Measurements from ENCODE around the gene ROBO1. TPM values are rescaled to one million over a fixed set of nuclear protein-coding genes. Genes with fewer than 3 reads are reported as not detected.

Gene ROBO1
- total and polyA plus RNA-seq, 2 of the 13 experiments (the other 11 are each of a cell fraction or from before 2014, with no cell fraction given): 52.2 to 71.0 TPM

DNA sequence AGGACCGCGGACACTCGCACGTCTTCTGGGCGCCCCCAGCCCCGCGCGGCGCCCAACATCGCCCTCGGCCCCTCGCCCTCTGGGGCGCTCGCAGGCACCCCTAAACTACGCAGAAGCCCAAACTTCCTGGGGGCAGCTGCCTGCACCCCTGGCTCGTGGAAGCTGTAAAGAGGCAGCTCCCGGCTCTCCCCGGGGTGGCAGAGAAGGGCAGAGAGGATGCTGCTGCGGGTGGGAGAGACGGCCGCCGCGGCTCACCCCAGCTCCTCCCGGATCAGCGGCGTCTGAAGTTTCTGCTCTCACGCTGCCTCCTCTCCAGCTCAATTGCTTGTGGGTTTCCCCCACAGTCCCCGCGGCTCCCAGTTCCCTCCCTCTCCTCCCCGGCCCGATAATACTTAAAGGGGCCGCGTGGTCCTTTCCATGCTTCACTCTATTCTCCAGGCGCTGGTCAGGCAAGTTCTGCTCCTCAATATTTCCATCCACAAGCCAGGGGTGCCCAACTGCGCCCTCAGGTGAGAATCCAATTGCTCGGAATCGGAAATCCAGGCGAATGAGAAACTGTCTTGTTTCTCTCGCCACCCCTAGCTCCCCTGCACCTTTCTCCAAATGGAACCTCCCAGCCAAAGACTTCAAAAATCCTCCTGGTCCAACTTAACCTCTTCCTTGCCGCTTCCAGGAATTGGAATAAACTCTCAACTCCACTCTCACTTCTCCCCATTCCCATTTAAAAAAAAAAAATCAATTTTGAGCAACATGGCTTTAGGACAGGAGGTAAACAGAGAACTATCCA, 748.5 kb downstream of the ROBO1 start (continued):
- TF ChIP-seq, protein P1, sequence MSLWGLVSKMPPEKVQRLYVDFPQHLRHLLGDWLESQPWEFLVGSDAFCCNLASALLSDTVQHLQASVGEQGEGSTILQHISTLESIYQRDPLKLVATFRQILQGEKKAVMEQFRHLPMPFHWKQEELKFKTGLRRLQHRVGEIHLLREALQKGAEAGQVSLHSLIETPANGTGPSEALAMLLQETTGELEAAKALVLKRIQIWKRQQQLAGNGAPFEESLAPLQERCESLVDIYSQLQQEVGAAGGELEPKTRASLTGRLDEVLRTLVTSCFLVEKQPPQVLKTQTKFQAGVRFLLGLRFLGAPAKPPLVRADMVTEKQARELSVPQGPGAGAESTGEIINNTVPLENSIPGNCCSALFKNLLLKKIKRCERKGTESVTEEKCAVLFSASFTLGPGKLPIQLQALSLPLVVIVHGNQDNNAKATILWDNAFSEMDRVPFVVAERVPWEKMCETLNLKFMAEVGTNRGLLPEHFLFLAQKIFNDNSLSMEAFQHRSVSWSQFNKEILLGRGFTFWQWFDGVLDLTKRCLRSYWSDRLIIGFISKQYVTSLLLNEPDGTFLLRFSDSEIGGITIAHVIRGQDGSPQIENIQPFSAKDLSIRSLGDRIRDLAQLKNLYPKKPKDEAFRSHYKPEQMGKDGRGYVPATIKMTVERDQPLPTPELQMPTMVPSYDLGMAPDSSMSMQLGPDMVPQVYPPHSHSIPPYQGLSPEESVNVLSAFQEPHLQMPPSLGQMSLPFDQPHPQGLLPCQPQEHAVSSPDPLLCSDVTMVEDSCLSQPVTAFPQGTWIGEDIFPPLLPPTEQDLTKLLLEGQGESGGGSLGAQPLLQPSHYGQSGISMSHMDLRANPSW (CRISPR knock-in tag; IDR thresholded peaks at IDR 0.05; ENCODE audit: borderline replicate concordance): peak; percentile 48; the same call in 1 of the 2 replicates
- TF ChIP-seq ZBTB3 (CRISPR knock-in tag; IDR thresholded peaks at IDR 0.05; ENCODE audit: borderline replicate concordance, low read depth): no peak
- TF ChIP-seq ZNF431 (CRISPR knock-in tag; IDR thresholded peaks at IDR 0.05; ENCODE audit: borderline replicate concordance, low read depth): no peak
- 0 out of 2 replicates have a peak, but pooled peaks have one; percentile 52 for TF ChIP-seq SIX4 (CRISPR knock-in tag; IDR thresholded peaks at IDR 0.05)
- no peak for TF ChIP-seq ZNF468 (CRISPR knock-in tag; IDR thresholded peaks at IDR 0.05)
- no peak for TF ChIP-seq ZNF562 (CRISPR knock-in tag; IDR thresholded peaks at IDR 0.05; ENCODE audit: borderline replicate concordance)
- no peak for TF ChIP-seq ZNF224 (CRISPR knock-in tag; IDR thresholded peaks at IDR 0.05)
- TF ChIP-seq, protein P2, sequence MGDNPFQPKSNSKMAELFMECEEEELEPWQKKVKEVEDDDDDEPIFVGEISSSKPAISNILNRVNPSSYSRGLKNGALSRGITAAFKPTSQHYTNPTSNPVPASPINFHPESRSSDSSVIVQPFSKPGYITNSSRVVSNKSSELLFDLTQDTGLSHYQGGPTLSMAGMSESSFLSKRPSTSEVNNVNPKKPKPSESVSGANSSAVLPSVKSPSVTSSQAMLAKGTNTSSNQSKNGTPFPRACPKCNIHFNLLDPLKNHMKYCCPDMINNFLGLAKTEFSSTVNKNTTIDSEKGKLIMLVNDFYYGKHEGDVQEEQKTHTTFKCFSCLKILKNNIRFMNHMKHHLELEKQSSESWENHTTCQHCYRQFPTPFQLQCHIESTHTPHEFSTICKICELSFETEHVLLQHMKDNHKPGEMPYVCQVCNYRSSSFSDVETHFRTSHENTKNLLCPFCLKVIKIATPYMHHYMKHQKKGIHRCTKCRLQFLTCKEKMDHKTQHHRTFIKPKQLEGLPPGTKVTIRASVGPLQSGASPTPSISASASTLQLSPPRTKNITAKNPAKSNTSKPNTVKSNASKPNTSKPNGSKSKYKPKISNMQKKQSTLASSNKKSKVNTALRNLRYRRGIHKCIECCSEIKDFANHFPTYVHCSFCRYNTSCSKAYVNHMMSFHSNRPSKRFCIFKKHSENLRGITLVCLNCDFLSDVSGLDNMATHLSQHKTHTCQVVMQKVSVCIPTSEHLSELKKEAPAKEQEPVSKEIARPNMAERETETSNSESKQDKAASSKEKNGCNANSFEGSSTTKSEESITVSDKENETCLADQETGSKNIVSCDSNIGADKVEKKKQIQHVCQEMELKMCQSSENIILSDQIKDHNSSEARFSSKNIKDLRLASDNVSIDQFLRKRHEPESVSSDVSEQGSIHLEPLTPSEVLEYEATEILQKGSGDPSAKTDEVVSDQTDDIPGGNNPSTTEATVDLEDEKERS (CRISPR knock-in tag; IDR thresholded peaks at IDR 0.05): no peak
- no peak for TF ChIP-seq ZNF510 (CRISPR knock-in tag; IDR thresholded peaks at IDR 0.05; ENCODE audit: low read depth)
- no peak for TF ChIP-seq ZFP62 (CRISPR knock-in tag; IDR thresholded peaks at IDR 0.05)
- TF ChIP-seq, protein P3, sequence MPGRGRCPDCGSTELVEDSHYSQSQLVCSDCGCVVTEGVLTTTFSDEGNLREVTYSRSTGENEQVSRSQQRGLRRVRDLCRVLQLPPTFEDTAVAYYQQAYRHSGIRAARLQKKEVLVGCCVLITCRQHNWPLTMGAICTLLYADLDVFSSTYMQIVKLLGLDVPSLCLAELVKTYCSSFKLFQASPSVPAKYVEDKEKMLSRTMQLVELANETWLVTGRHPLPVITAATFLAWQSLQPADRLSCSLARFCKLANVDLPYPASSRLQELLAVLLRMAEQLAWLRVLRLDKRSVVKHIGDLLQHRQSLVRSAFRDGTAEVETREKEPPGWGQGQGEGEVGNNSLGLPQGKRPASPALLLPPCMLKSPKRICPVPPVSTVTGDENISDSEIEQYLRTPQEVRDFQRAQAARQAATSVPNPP (CRISPR knock-in tag; IDR thresholded peaks at IDR 0.05): no peak
- no peak for TF ChIP-seq RNF2 (conservative IDR thresholded peaks at IDR 0.05; ENCODE audit: low read depth)
- peak; percentile 50; the same call in 1 of the 2 replicates for TF ChIP-seq ZNF343 (CRISPR knock-in tag; IDR thresholded peaks at IDR 0.05)
- TF ChIP-seq ZNF569 (CRISPR knock-in tag; IDR thresholded peaks at IDR 0.05; ENCODE audit: borderline replicate concordance): no peak
- TF ChIP-seq, protein P4, sequence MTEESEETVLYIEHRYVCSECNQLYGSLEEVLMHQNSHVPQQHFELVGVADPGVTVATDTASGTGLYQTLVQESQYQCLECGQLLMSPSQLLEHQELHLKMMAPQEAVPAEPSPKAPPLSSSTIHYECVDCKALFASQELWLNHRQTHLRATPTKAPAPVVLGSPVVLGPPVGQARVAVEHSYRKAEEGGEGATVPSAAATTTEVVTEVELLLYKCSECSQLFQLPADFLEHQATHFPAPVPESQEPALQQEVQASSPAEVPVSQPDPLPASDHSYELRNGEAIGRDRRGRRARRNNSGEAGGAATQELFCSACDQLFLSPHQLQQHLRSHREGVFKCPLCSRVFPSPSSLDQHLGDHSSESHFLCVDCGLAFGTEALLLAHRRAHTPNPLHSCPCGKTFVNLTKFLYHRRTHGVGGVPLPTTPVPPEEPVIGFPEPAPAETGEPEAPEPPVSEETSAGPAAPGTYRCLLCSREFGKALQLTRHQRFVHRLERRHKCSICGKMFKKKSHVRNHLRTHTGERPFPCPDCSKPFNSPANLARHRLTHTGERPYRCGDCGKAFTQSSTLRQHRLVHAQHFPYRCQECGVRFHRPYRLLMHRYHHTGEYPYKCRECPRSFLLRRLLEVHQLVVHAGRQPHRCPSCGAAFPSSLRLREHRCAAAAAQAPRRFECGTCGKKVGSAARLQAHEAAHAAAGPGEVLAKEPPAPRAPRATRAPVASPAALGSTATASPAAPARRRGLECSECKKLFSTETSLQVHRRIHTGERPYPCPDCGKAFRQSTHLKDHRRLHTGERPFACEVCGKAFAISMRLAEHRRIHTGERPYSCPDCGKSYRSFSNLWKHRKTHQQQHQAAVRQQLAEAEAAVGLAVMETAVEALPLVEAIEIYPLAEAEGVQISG (CRISPR knock-in tag; IDR thresholded peaks at IDR 0.05): 0 out of 2 replicates have a peak, but pooled peaks have one; percentile 11
- TF ChIP-seq ZNF354B (CRISPR knock-in tag; IDR thresholded peaks at IDR 0.05): no peak
- no peak for TF ChIP-seq RBAK (CRISPR knock-in tag; IDR thresholded peaks at IDR 0.05)
- no peak for TF ChIP-seq ZNF567 (CRISPR knock-in tag; IDR thresholded peaks at IDR 0.05; ENCODE audit: borderline replicate concordance)
- 0 out of 2 replicates have a peak, but pooled peaks have one; percentile 42 for TF ChIP-seq ZBTB7B (CRISPR knock-in tag; IDR thresholded peaks at IDR 0.05)
- TF ChIP-seq KLF11 (CRISPR knock-in tag; IDR thresholded peaks at IDR 0.05): no peak
